NCI-H146 treated with DMSO at 0.1 percent for 48 hours (cell line): Measurements from ENCODE around the gene OR4A47.
"Not testable (repeated sequence)": the region's sequence is repeated elsewhere in the genome, so short reads cannot be mapped to it uniquely, and the experiment has no call there.

ENCODE experiments used
- DNase-seq: peaks from one replicate; lab custom pipeline; 2025; ENCODE audit not compliant: unreplicated experiment; lab: John Stamatoyannopoulos, UW

OR4A47 gene

GRCh38 chr11:48488493-48488892, at the start of gene OR4A47:
OR4A47 (plus strand) TSS chr11:48488793; CDS start chr11:48488793, 0 bp downstream.
- not testable (repeated sequence) for DNase-seq

- not testable (repeated sequence) for DNase-seq
These were observed 32.7 kb upstream of the OR4A47 start for GRCh38 chr11:48455909-48456308.

- not testable (repeated sequence) for DNase-seq
These were observed 14.6 kb upstream of the OR4A47 start for GRCh38 chr11:48473966-48474365.

- DNase-seq, result not testable (repeated sequence)
These were observed 13.9 kb upstream of the OR4A47 start for GRCh38 chr11:48474703-48475102.

GRCh38 chr11:48506169-48506568, 17.6 kb downstream of the OR4A47 start:
- DNase-seq, result not testable (repeated sequence)

GRCh38 chr11:48538991-48539390, 50.4 kb downstream of the OR4A47 start:
- DNase-seq, result no peak
